GM18909 (cell line): ENCODE measurements around the gene FREM2.

ENCODE experiments used
- ATAC-seq: cut with Tn5 transposase; IDR thresholded peaks from one replicate; pipeline ENCODE4 v1.9.1; 2021; ENCODE audit warnings: mild to moderate bottlenecking; ENCODE audit not compliant: unreplicated experiment, poor library complexity

Gene FREM2, protein sequence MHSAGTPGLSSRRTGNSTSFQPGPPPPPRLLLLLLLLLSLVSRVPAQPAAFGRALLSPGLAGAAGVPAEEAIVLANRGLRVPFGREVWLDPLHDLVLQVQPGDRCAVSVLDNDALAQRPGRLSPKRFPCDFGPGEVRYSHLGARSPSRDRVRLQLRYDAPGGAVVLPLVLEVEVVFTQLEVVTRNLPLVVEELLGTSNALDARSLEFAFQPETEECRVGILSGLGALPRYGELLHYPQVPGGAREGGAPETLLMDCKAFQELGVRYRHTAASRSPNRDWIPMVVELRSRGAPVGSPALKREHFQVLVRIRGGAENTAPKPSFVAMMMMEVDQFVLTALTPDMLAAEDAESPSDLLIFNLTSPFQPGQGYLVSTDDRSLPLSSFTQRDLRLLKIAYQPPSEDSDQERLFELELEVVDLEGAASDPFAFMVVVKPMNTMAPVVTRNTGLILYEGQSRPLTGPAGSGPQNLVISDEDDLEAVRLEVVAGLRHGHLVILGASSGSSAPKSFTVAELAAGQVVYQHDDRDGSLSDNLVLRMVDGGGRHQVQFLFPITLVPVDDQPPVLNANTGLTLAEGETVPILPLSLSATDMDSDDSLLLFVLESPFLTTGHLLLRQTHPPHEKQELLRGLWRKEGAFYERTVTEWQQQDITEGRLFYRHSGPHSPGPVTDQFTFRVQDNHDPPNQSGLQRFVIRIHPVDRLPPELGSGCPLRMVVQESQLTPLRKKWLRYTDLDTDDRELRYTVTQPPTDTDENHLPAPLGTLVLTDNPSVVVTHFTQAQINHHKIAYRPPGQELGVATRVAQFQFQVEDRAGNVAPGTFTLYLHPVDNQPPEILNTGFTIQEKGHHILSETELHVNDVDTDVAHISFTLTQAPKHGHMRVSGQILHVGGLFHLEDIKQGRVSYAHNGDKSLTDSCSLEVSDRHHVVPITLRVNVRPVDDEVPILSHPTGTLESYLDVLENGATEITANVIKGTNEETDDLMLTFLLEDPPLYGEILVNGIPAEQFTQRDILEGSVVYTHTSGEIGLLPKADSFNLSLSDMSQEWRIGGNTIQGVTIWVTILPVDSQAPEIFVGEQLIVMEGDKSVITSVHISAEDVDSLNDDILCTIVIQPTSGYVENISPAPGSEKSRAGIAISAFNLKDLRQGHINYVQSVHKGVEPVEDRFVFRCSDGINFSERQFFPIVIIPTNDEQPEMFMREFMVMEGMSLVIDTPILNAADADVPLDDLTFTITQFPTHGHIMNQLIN (N-terminal part only)

DNA sequence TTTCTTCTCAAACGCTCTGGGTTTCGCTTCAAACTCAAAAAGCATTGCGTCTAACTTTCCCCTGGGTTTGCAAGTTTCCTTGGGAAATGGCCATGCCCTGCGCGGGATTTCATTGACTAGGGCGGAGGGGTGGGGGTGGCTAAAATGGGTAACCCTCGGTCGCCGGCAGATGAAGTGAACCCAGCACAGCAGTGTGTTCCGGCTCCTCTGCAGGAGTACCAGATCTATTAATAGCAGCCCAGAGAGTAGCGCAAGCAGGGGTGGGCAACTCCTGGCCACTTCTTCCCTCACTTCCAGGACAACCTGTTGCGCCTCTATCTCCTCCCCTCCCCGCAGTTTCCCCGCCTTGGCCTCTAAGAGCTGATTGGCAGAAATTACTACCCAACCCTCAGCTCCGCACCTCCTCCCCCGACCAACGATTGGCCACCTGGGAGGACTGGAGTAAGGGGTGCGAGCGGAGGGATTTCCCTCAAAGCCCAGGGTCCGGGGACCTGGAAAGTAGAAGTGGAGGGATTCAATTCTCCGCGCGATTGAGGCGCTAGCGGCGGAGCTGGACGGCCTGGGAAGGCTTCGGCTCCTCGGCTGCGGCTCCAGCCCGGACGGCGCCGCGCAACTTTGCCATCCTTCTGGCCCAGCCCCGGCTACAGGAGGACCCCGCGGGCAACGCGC is at the start of gene FREM2:
Gene FREM2 (plus strand): TSS at position 501 of the 669 bp plus-strand sequence. CDS start 268 bp downstream, outside the sequence.
- ATAC-seq = no peak

DNA sequence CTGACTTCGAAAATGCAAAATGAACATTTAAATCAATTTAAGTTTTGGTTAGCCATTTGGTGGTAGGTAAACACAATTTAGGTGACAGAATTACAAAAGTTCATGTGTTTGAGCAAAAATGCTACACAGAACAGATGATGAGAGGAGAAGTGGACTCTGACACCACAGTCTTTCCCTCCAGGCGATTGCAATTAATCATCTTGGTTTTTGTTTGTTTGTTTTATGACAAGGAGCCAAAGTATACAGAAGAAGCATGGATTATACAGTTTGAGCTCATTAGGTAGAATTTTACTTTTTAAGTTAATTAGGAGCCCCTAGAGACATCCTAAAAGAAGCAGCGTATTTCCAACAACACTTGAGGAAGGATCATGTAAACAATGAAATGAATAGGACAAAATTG is 49.3 kb upstream of the FREM2 start:
- no peak for ATAC-seq

DNA sequence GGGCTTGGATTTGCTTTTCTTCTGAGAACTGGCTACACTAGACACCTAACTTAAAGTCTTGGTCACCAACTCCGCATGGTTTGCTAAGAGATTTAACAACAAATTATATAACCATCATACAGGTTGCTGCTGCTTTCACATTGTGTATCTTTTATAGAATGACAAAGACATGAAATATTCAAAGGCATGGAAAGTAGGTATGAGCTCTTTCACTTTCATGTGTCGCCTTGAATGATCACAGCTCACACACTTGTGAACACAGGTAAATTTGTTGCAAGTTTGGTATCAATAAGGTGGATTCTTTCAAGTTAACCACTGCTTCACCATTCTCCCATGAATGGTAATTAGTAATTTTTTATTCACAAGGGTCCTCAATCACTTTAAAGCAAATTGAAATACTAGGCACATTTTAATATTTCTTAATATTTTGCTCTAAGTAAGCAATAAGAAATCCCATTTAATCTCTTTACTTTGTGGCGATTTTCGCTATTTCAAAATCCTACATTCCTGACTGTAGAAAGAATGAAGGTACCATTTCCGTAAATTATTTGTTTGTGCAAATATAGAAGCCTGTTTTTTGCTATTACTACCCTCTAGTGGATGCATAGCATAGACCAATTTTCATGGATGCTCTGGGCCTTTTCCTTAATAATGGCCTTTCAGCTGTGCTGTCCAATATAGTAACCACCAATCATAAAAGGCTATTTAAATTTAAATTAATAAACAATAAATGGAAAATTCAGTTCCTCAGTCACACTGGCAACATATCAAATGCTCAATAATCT is 45.5 kb upstream of the FREM2 start:
- ATAC-seq = no peak

DNA sequence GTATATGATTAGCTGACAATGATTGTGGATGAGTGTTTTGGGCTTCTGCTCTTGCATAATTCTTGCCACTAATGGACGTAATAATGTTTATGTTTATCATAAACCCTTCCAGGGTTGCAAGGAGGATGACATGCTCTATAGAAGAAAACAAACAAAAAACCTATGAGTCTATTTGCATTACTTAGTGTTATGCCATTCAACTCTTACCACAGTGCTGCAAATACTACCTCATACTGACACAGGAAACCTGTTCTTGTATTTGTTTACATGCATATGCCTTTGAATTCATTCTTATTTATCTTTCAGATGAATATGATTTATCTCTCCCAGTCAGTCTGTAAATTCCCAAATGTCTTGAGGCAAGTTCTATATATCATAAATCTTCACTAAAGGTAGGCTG is 39.6 kb upstream of the FREM2 start:
- no peak for ATAC-seq

DNA sequence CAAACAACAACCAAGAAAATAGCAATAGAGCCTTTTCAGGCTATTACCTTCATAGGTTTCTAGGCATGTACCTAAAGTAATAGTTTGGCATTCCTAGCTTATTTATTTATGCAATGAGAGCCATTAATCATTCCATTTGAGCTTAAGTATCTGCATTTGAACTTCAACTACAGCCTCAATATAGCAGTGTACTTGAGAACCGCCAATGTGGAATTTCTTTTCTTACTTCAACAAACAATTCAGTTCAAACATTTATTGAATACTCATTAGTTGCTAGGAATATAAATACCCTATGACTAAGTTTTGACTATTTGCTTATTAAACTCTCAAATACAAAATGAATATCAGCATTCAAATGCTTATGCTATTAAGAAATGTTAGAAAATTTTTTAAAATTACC is 38.0 kb upstream of the FREM2 start:
- no peak for ATAC-seq

DNA sequence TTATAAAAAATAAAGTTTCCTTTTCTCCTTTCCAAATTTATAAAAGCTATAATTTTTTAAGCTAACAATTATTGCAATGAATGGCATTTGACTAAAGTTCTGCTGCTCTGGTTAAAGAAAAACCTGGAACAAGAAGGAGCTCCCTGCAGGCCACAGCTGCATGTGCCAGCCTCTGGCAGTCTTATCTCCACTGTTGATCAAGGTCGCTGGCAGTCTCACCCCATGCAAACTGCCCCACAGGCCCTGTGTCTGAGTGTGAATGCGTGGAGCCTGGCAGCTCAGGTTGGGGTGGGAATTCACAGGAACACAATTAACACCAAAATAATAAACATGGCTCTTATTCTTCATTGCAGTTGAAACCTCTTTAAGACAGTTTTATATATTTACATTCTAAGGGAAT is 30.2 kb upstream of the FREM2 start:
- no peak for ATAC-seq

DNA sequence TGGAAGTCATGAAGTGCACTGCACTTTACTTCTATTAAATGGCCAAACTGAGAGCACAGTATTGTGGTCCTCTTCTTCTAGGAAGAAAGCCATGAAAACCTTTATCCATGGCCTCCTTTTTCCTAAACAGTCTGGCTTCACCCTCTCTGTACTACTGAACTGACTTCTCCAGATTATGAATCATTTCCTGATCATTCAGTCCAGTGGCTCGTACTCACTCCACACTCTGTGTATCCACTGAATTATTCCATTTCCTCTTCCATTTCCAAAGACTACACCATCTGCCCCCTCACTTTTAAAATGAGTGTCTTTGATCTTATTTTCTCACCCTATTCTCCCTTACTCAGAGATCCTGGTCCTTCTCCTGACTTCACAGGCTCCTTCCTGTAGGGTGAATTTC is 29.7 kb upstream of the FREM2 start:
- no peak for ATAC-seq

DNA sequence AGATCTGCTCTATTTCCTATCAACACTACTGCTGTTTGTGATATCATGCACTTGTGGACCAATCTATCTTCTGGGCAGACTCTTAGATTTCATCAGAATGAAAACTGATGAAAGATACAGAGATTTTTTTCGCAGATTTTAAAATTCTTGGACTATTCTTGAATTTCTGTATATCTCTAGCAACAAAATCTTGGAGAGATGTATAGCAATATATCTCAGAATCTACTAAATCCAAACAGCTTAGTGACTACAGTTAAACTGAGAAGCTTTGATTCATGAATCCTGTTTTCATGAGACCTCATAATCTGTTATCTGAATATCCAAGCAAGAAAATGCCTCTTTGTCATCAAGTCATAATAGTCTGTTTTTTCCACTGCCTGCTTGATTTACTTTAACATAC is 28.0 kb upstream of the FREM2 start:
- no peak for ATAC-seq

DNA sequence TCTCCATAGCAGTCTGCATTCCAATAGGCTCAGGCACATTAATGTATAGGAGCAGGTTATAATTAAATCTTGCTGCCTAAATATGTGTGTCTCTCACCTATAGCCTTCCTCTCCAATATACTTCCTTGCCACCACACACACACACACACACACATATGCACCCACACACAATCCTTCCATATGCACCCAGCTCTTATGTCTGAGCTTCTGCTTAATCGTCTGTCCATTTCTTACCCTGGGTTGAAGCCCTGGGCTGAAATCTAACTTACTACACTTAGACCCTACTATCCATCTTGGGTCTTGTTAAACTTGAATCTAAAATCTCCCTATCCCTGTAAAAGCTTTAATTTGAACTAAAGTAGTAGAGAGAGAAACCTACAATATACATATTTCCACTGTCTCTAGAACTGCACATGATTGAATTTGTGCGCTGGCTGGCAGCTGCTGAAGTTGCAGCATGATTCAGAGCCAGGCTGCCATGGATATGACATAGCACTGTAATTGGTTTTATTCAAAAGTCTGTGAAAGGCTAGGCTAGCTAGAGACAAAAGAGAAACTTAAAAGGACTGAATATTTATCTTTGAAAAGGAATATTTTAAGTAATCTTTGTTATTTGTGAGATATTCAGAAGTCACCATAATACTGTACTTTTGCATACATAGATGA is 25.7 kb upstream of the FREM2 start:
- no peak for ATAC-seq

DNA sequence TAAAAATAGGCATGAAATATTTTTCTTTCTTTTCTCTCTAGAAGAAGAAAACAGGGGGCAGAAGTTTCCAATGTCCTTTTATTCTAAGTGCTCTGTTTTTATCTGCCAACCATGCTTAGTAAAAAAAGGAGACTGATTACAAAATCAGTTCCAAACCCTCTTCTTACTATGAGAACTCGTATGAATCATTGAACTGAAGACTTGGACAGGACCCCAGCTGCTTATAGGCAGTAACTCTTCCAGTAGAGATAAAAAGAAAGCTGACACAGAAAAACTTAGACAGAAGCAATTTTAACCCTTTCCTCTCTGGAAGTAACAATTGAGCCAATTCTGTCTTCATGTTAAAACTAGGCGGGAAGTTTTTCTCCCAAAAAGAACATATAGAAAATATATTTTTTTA is 24.5 kb upstream of the FREM2 start:
- no peak for ATAC-seq

DNA sequence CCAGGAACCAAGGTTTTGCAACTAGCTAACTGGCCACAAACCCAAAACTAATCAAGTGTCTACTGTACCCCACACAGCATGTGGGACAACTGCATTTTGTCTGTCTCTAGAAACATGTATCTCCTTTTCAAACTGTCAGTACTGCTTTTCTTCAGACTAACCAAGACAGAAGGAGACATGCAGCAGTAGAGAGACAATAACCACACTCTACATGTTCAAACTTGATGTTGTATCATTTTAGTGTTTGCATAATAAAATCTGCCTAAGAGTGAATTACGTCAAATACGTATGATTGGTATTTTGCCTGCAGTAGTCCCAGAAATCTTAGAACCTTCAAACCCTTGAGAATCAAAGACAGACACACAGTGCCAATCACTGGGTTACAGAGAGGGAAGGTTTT is 22.0 kb upstream of the FREM2 start:
- ATAC-seq = no peak

DNA sequence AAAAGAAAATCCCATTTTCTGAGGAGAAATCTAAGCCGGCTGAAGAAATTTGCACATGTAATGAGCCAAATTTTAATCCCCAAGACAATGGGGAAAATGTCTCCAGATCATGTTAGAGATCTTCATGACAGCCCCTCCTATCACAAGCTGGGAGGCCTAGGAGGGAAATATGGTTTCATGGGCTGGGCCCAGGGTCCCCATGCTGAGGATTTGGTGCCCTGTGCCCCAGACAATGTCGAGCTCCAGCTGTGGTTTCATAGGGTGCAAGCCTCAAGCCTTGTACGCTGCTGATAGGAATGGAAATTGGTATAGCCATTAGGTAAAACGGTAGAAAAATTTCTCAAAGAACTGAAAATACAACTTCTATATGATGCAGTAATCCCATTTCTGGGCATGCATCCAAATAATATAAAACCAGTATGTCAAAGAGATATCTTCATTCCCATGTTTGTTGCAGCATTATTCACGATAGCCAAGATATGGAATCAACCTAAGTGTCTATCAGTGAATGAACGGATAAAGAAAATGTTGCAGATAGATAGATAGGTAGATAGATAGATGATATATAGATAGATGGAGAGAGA is 19.3 kb upstream of the FREM2 start:
- no peak for ATAC-seq

DNA sequence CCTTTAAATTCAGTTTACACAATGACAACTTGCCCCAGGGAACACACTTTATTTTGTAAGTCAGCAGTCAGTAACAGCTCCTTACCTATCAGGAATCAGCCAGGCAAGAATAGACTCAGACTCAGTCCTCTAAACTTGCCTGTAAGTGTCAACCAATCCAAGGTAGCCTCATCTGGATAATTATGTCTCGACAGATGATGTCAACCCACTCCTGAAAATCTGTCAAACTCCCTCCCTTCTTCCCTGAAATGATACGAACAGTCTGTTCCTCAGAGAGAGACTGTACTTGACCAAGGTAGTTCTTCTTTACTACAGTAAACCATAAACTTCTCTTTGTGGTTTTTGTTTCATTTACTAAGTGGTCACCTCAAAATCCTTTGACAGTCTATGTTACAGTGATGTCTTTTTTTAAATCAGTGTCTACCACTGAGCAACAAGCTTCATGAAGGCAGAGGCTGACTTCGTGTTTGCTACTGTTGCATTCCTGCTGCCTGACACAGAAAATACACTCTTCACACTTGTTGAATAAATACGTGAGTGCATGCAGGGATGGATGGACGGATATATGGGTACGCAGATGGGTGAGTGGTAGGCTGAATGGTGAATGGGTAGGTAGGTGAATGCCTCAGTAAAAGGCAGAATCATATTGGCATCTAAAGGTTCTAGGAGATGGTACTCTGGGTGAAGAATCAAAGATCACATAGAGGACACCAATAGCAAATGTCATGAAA is 17.5 kb upstream of the FREM2 start:
- ATAC-seq = no peak

DNA sequence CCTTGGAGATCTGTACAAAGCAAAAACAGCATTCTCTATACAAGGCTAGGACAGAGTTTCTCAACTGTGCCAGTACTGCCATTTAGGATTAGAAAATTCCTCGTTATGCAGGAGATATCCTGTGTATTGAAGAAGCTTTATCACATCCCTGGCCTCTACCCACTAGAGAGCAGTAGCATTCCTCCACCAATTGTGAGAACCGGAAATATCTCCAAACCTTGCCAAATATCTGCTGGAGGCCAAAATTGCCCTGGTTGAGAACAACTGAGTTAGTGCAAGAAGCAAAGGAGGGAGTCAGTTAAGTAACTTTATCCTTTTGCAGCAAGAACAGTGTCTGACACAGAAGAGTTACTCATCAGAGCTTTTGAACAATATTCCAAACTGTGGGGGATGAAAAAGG is 16.2 kb upstream of the FREM2 start:
- no peak for ATAC-seq

DNA sequence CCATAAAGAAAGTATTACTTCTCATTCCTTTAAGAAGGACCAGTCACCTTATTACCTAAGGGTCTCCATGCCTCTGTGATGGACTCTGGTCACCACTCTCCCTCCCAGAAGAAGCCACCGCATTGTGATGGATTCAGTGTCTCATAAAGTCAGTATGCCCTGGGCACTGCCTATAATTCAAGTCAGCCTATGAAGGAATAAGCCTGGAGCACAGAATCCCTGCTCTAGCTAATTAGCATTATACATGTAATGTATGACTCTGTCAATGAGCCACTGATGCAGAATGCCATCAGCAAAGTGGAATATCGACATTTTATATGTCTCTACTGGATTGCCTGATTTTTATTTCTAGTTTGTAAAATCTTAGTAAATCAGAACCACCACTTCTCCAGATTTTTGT is 14.9 kb upstream of the FREM2 start:
- no peak for ATAC-seq

DNA sequence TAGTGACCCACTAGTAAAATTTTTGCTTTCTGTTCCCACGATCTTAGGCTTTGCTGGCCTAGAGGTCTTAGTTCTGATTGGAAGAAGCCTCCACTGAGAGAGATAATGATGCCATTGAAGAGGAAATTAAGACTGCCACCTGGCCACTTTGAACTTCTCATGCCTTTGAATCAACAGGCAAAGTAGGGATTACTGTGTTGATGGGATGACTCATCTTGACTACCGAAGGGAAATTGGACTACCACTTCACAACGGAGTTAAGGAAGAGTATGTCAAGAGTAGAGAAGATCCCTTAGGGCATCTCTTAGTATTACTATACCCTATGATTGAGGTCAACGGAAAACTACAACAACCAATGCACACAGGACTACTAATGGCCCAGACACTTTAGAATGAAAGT is 12.7 kb upstream of the FREM2 start:
- no peak for ATAC-seq

DNA sequence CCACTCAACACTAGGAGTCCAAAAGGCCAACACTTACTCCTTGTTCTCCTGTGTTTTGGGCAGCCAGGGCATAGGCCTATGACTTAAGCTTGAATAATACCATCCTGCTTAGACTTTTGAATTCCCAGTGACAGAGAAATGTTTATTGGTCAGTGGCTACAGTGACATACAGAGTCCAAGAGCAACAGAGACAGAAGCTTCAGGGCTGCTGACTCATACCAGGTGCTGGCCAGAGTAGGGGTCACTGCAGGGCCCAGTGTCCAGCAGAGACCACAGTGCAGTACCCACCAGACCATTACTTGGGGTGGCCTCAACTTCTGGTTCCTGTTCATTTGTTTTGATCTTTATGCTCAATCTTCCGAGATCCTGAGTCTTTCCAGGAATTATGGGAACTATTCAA is 6.0 kb upstream of the FREM2 start:
- ATAC-seq = no peak

DNA sequence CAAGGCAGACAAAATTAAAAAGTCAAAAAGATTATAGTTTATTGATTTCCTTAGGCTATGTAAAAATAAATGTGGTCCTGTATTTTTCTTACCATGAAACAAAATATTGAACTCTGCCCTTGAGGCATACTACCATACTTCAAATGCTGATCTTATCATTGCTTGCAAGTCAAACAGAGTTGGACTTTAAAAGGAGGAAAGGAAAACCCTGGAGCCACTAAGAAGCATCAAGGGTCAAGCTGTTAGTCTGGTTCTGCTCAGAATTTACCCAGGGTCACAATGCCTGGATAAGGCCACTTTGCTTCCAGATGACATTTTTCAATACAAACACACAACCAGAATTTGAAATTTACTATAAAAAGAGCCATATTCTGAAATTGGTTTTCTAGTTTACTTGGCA is 2.2 kb upstream of the FREM2 start:
- no peak for ATAC-seq
